HG02588 (cell line): ENCODE measurements around the gene DUSP7.
"Not testable (repeated sequence)": the region's sequence is repeated elsewhere in the genome, so short reads cannot be mapped to it uniquely, and the experiment has no call there.

ENCODE experiments used
- ATAC-seq: cut with Tn5 transposase; IDR thresholded peaks from one replicate; pipeline ENCODE4 v1.9.1; 2021; ENCODE audit warnings: mild to moderate bottlenecking, moderate library complexity; ENCODE audit not compliant: unreplicated experiment

Gene DUSP7

DNA sequence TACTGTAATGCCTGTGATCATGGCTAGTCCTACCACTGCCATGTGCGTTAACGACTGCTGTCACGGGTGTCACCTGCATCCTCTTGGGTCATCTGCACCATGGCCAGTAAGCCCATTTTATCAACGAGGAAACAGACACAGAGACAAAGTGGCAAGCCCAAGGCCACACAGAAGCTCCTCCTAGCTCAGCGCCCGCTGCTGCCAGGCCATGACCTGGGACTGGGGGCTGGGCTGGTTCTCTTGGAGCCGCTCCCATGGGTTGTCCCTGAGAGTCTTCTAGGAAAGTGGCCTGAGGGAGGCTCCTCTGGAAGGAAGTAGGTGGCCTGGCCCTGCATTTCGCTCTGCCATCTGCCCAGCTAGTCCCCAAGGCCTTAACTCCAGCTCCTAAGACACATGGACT, 4.9 kb downstream of the DUSP7 start:
- ATAC-seq: no peak

DNA sequence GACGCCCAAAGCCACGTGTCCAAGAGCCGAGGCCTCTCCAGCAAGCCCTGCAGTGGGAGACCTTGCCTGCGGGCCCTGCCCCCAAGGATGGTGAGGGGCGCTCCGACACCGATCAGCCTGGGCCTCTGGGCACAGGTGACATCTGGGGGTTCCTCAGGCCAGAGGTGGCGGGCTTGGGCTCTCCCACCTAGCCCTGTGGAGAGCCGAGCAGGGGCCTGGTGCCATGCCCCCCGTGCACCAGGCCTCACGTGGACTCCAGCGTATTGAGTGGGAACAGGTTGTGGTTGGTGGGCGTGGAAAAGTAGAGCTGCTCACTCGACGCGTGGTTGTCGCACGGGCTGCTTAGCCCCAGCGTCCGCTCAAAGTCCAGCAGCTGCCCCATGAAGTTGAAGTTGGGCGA, 5.8 kb downstream of the DUSP7 start:
- ATAC-seq: no peak

DNA sequence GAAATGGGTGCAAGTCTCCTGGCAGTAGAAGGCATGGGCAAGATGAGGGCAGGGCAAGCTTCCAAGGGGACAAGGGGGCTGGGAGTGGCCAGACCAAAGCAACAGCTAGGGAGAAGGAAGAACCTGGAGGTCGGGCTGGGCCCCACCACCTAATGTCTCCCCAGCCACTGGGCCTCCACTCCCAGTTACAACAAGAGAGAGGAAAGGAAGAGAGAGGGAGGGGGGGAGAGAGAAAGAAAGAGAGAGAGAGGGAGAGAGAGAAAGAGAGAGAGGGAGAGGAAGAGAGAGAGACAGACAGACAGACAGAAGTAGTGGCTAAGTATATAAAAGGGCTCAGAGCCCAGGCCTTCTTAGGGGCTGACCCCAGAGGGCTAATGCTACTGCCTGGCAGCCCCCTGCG, 6.9 kb downstream of the DUSP7 start:
- no peak for ATAC-seq

DNA sequence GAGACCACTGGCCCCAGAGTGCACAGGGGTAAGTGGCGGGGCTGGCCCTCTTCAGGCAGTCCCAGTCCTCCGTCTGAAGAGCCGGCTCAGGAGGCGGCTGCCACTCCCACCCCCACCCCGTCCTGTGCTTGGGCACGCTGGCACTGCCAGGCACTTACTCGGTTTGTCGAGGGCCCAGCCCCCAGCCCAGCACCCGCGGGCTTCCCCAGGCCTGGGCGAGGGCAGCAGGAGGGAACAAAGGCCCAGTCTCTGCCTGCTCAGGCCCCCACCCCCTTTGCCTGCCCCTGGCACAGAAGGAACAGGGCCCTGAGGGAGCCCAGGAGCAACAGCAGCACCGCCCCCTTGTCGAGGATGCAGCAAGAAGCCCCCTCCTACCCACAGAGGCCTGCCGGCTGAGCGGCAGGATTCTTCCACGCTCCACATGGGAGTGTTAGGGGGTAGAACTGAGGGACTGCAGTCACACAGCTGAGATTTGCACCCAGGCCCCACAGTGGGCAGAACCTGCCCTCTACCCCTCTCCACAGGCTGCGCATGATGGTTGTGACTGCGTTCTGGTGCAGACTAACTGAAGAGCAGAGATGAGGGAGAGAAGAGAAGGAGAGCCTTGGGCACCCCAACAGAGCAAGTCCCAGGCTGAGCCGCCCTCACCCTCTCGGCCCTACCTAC, 8.9 kb downstream of the DUSP7 start:
- ATAC-seq: no peak

DNA sequence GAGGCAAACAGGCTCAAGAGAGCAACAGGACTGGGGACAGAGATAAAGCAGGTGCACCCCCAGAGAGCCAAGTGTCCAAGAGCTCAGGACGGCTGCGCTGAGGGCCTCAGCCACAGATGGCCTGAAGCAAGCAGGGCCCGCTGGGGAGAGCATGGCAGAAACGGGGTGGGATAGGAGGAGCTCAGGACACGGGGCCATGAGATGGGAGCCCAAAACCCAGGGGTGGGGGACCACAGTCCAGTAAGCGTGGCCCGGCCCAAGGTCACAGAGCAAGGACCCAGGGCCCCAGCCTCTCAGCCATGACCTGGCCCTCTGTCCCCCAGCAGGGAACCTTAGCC, 9.5 kb downstream of the DUSP7 start:
- no peak for ATAC-seq

DNA sequence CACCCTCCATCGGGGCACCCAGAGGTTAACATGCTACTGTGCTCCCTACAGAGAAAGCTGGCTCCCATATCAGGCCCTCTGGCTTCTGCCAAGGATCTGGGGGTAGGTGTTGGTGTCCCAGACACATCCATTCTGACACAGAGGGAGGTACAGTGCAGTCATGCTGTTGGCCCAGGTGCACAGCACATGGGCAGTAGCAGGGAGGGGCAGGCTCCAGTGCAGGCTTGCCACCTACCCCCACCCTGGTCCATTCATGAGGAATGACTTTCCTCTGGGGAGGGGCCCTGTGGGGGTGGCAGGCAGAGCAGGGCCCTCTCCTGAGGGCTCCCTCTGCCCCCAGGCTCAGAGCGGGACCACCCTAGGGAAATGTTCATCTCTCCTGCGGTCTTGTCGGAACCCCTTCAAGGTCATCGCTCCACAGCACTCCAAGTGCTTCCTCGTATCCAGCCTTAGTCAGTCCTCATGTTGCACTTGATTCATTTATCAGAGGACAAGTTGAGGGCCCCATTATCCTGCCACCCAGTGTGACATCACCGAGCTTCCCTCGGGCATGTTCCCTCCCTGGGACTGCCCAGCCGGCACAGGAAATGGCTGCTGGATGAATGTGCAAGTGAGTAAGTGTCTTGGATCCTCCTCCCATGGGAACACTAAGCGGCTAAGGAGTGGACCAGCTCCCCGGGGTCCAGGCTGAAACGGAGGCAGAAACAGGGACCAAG, 10.0 kb downstream of the DUSP7 start:
- no peak for ATAC-seq

DNA sequence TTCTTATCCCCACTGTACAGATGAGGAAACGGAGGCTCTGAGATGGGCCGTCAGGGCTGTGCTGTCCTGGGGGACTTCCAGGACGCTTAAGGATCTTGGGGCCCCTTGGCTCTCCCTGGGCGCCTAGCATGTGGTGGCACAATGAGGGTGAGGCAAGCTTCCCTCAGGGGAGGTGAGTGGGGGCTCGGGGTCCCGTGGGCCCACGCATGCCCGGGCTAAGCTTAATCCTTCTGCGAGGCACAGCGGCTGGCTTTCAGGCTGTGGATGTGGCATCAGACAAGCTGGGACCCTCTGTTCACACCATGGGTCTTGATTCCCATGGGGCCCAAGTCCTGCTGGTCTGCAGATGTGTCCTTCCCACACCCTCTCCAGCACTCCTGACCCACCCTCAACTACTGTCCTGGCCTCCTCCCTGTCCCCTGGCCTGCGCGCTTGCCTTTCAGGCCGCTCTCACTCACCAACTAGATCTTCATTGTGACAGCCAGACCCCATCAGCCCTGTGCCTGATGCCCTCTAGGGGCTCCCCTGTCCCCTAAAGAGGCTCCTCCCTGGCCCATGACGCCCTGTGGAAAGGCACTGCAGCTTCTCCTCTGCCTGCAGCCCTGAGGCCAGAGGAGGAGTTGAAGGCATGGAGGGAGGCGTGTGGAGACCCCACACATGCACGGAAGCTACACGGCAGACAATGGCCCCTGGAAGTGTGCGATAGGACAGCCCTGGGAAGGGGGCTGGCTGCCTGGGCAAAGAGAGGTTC, 11.3 kb downstream of the DUSP7 start:
- ATAC-seq: no peak

DNA sequence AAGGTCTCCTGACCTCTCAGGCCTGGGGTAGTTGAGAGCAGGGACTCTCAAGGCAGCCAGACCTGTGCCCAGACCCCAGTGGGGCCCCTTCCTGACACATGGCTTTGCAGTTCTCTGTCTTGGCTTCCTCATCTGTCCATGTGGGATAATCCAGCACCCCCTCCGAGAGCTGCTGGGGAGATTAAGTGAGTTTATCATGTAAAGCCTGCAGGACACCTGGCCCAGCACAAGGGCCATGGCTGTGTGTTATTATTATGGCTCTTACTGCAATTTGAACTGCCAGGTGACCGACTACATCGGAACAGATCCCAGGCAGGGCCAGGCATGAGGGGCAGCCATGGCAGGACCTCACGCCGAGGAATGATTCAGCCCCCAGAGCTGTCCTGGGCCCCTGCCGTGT, 12.6 kb downstream of the DUSP7 start:
- ATAC-seq: no peak

DNA sequence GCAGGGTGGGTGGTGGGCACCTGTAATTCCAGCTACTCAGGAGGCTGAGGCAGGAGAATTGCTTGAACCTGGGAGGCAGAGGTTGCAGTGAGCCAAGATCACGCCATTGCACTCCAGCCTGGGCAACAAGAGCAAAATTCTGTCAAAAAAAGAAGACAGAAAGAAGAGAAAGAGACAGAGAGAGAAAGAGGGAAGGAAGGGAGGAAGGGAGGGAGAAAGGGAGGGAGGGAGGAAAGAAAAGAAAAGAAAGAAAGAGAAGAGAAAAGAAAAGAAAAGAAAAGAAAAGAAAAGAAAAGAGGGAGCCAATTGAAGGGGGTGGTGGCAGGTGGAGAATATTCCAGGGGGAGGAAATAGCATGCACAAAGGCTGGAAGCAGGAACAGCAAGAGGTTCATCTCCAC, 13.3 kb downstream of the DUSP7 start:
- not testable (repeated sequence) for ATAC-seq

DNA sequence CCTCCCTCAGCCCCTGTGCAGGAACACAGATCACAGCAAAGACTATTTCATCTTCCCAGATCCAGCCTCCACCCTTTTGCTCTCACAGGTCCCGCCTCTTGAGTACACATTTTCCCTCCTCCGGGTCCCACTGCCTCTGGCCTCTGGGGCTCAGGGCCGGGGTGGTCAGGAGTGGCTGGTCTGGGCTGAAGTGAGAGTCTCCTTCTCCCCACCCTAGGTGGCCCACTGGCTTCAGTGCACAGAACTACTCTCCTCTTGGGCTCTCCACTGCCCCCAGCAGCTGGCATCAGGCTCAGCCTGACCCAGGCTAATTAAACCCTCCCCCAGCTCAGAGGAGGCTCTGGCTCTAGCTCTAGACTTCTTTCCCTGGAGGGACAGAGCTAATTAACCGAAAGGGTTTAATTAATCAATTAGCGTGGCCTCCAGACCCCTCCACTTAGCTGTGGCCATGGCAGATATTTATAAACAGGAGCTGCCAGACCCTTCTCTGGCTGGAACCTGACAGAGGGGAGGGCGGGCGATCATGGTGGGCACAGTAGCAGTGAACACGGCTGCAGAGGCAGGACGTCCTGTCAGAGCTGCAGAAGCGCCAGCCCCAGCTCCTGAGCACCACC, 15.1 kb downstream of the DUSP7 start:
- ATAC-seq: no peak

DNA sequence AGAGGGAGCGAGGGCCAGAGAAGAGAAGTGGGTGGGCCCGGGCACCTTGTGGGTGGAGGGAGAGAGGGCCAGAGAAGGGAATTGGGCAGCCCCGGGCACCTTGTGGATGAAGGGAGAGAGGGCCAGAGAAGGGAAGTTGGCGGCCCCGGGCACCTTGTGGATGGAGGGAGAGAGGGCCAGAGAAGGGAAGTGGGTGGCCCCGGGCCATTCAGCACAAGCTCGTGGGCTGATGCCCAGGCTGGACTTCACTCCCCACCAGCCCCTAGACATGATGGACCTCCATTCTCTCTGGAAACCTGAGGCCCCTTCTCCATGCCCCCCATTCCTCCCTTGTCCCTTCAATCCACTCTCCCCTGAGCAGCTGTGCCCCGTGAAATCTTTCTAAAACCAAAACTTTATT, 15.8 kb downstream of the DUSP7 start:
- no peak for ATAC-seq

DNA sequence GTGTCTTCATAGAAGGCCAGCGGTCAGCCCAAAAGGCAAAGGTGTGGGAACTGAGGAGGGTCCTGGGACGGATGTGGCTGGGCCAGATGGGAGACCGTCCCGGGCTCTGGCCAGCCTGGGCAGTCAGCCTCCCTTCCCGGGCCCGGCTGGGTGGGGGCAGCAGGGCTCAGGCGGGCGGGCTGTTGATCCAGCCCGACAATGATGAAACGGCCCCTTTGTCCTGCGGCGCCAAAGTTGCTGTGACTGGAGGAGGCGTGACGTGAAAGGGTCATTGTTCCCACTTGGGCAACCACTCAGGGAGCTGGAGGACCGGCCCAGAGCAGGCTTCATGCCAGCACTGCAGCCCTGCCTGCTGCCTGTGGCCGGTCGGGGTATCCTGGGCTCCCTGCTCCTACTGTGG, 16.5 kb downstream of the DUSP7 start:
- no peak for ATAC-seq

DNA sequence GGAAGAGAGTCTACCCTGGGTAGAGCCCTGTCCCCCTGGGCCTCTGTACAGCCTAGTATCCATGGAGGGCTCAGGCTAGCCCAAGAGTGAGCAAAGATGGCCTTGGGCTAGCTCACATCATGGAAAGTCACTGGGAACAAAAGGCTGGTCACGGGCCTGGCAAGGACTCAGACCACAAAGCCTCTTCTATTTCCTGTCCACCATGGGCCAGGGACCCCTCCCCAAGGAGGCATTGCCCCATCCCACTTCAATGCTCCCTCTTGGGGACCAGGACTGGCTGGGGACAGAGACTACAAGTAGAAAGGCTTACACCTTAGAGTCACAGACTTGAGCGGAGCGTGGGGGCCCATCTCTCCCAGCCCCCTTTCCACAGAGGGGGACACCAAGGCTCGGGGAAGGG, 16.9 kb downstream of the DUSP7 start:
- ATAC-seq: no peak

DNA sequence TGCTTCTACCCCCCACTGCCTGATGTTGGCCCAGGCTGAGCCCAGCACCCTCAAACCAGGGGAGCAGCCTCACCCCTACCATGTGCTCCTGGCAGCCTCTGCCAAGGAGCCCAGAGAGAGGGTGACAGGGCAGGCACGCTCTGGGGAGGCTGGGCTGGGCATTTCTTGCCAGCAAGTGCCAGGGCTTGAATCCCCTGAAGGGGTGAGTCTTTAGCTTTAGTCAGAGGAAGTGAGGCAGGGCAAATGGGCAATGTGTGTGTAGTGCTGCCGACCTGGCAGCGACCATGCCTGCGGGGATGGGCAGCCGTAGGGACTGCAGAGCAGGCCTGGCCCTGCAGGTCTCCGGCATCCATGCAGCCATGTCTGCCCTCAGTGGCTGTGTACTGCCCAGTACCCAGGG, 18.1 kb downstream of the DUSP7 start:
- ATAC-seq: no peak

DNA sequence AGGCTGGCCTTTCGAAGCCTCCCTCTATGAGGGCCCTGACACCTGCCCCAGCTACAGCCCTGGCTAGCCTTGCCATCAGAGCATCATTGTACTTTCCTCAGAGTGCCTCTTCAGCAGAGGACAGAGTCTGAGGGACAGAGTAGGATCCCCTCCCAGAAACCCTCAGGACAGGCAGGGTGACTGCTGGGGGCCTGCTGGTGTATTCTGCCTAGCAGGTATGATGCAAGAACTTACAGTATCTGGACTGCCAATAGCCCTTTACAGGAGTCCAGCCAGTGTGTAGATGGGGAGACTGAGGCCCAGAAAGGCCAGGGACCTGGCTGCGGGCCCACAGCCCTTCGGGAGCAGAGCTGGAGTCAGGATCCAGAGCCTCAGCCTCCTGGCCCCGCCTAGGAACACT, 19.1 kb downstream of the DUSP7 start:
- ATAC-seq: no peak

DNA sequence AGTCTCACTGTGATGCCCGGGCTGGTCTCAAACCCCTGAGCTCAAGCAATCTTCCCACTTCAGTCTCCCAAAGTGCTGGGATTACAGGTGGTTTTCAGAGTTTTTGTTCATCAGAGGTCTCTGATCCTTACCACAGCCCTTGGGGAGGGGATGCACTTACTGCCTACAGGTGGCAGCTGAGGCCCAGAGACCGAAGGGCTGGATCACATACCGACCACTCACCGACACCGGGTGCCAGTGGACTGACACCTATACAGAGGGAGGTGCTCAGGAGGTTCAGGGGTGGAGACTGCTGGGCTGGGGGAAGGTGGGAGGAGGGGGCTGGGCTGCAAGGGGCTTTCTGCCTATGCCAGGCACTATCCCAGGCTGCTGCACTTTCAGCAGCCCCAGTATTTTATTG, 19.5 kb downstream of the DUSP7 start:
- no peak for ATAC-seq

DNA sequence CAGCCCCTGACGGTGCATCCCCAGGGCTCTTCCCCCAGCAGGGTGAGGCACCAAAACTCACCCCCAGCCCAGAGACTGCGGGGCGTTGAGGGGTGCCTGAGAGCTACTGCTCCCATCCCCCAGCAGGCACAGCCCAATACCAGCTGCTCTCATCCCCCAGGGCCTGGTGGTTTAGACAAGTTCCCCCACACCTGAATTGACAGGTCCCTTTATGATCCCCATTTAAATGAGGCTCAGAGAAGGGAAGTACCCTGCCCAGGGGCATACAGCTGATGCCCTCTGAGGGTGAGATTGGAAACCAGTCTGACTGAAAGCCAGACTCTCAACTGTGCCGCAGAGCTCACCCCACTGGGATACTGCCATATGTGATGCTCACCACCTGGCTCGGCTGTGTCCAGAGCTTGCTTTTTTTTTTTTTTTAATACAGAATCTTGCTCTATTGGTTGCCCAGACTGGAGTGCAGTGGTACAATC, 20.1 kb downstream of the DUSP7 start:
- ATAC-seq: peak; percentile 73

DNA sequence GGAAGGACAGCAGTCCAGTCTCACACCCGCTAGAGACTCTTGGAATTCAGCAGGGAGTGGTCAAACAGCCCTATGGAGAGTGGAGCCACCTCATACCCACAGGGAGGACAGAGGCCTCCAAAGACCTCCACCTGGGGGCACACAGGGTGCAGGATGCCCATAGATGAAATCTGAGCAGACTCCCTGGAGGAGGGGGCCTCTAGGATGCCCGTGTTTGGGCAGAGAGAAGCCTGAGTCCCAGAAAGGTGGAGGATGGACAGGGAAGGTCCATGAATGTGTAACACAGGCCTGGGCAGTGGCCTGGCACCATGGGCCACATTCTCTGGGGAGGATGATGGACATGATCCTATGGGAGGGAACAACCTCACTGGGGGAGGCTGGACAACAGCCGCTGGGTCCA, 21.7 kb downstream of the DUSP7 start:
- no peak for ATAC-seq

DNA sequence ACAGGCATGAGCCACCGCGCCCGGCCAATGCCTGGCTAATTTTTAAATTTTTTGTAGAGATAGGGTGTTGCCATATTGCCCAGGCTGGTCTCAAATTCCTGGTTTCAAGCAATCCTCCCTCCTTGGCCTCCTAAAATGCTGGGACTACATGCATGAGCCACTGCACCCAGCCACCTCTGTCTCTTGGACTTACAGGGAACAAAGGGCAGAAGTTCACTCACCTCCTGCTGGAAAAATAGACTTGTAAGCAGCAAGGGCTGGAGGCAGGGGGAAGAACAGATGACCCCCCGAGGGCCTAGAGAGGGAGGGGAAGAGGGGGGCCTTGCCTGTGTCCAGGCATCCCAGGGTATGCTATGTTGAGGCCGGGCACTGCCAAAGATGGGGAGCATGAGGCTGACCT, 22.2 kb downstream of the DUSP7 start:
- no peak for ATAC-seq

DNA sequence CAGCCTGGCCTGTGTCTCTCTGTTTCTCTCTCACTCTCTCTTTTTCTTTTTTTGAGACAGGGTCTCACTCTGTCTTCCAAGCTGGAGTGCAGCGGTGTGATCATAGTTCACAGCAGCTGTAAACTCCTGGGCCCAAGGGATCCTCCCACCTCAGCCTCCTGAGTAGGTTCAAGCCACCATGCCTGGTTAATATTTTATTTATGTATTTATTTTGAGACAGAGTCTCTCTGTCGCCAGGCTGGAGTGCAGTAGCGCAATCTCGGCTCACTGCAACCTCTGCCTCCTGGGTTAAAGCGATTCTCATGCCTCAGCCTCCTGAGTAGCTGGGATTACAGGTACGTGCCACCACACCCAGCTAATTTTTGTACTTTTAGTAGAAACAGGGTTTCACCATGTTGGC, 22.6 kb downstream of the DUSP7 start:
- not testable (repeated sequence) for ATAC-seq

DNA sequence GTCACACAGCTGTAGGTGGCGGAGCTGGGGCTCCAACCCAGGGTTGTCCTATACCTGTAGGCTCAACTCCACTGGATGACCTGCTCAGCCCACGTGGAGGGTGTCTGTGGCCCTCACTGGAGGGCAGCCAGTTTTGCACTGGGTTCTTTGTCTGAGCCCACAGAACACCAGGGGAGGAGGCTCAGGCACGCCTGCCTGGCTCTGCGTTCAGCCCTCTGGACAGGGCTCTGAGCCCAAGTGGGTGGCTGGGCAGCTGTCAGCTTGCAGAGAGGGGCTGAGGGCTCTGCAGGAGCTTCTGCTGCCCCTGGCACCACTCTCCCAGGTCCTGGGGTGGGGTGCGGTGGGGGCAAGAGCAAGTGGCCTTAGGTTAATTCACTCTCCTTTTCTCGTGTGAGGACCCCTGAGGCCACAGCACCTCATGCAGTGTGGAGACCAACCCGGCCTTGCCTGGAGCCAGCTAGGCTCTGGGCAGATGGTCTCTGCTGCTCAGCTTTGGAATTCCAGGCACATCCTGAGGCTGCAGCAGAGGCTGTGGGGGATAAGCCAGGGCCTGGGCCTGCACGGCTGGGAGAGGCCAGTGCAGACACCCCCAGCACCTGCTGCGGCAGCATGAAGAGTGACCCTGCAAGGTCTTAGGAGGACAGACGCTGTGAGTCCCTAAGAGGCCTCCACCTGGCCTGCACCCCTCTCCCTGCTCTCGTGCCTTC, 23.5 kb downstream of the DUSP7 start:
- no peak for ATAC-seq
